H1 (cell line): ENCODE data around the gene ADAD2. TPM values are rescaled to one million over a fixed set of nuclear protein-coding genes. Genes with fewer than 3 reads are reported as not detected.

Source experiments
- CTCF ChIA-PET: fragments of 300-600 bp; sonication (Branson Sonifier 250); formaldehyde crosslinking; loops from one replicate; lab custom pipeline; 2021; ENCODE audit not compliant: partially characterized antibody; lab: Charles Lee
- POLR2A ChIA-PET: fragments of 300-600 bp; sonication (Branson Sonifier 250); formaldehyde crosslinking; loops from one replicate; lab custom pipeline; 2021; ENCODE audit warnings: inconsistent platforms; ENCODE audit not compliant: partially characterized antibody; lab: Charles Lee
- DNase-seq, 2 experiments: peaks; one replicate each; pipeline versions ENCODE4 v3.0.0 to v3.0.0-alpha.2; 2010 to 2022; ENCODE audit warnings: low spot score in 2 of 2, low read depth in 1 of 2, mixed read lengths in 1 of 2
- FAIRE-seq: peaks from 2 replicates; lab custom pipeline; 2011; peaks lifted over from hg19 to GRCh38; lab: Jason Lieb, UNC
- H2AFZ ChIP-seq: 2 replicates; pipeline ENCODE4 v1.8.1; 2012; ENCODE audit warnings: low read length, inconsistent platforms
- H2AK5ac ChIP-seq: 2 replicates; pipeline ENCODE4 v1.6.1; 2013; ENCODE audit warnings: low read depth, low read length
- H2BK120ac ChIP-seq: replicated peaks from 2 replicates; pipeline ENCODE3; 2013; ENCODE audit warnings: low read depth, low read length, inconsistent platforms
- H2BK12ac ChIP-seq: 2 replicates; pipeline ENCODE4 v1.6.1; 2013; ENCODE audit warnings: low read depth, low read length
- H2BK15ac ChIP-seq: 2 replicates; pipeline ENCODE4 v1.6.1; 2013; ENCODE audit warnings: low read length
- H2BK20ac ChIP-seq: 2 replicates; pipeline ENCODE4 v1.6.1; 2013; ENCODE audit warnings: low read length
- H2BK5ac ChIP-seq: 2 replicates; pipeline ENCODE4 v1.6.1; 2013; ENCODE audit warnings: low read depth, low read length
- H3K14ac ChIP-seq: 2 replicates; pipeline ENCODE4 v1.6.1; 2013; ENCODE audit warnings: inconsistent platforms; ENCODE audit not compliant: insufficient read length
- H3K18ac ChIP-seq: 2 replicates; pipeline ENCODE4 v1.6.1; 2013; ENCODE audit warnings: low read length; ENCODE audit errors: extremely low read depth
- H3K23ac ChIP-seq: 2 replicates; pipeline ENCODE4 v1.6.1; 2013; ENCODE audit warnings: inconsistent platforms; ENCODE audit not compliant: insufficient read length
- H3K23me2 ChIP-seq: 2 replicates; pipeline ENCODE4 v1.6.1; 2013; ENCODE audit warnings: low read depth, low read length
- H3K27ac ChIP-seq: 2 replicates; pipeline ENCODE4 v1.6.1; 2011; ENCODE audit warnings: low read depth, low read length, inconsistent platforms
- H3K27me3 ChIP-seq, 4 experiments: replicated peaks in 1 of 4; 1 replicate in 1 of 4; 2 replicates in 3 of 4; pipeline versions ENCODE4 v1.6.1 to v1.8.1; 2011 to 2013; ENCODE audit warnings: low read length in 3 of 4, mild to moderate bottlenecking in 3 of 4, inconsistent platforms in 2 of 4, mixed read lengths in 2 of 4, moderate library complexity in 1 of 4; ENCODE audit not compliant: control insufficient read depth in 3 of 4, insufficient read depth in 3 of 4; ENCODE audit errors: extremely low read depth in 1 of 4
- H3K36me3 ChIP-seq, 4 experiments: 2 replicates each; pipeline versions ENCODE4 v1.6.1 to v1.8.1; 2011 to 2013; ENCODE audit warnings: mild to moderate bottlenecking in 4 of 4, low read length in 3 of 4, moderate library complexity in 2 of 4, control low read depth in 1 of 4, inconsistent platforms in 1 of 4; ENCODE audit not compliant: insufficient read depth in 4 of 4, control insufficient read depth in 2 of 4
- H3K4ac ChIP-seq: replicated peaks from 2 replicates; pipeline ENCODE3; 2013; ENCODE audit warnings: low read length, low read depth, mixed read lengths, inconsistent platforms; ENCODE audit not compliant: insufficient read length
- H3K4me1 ChIP-seq, 4 experiments: replicated peaks in 1 of 4; 1 replicate in 1 of 4; 2 replicates in 3 of 4; pipeline versions ENCODE4 v1.6.1 to v1.8.1; 2011 to 2013; ENCODE audit warnings: low read length in 3 of 4, inconsistent platforms in 2 of 4, mixed read lengths in 1 of 4; ENCODE audit not compliant: insufficient read depth in 4 of 4, control insufficient read depth in 3 of 4
- H3K4me2 ChIP-seq, 2 experiments: 2 replicates each; pipeline versions ENCODE4 v1.6.1 to v1.8.1; 2011 to 2013; ENCODE audit warnings: low read depth in 2 of 2, low read length in 2 of 2, control low read depth in 1 of 2, inconsistent platforms in 1 of 2, mild to moderate bottlenecking in 1 of 2; ENCODE audit not compliant: insufficient read depth in 1 of 2
- H3K4me3 ChIP-seq, 4 experiments: fragments of 200-600, 300-600 bp in 1 of 4; sonication (generic), shearing (Covaris generic), sonication (Bioruptor Twin) in 1 of 4; 2 replicates each; pipeline versions ENCODE4 v1.5.1 to v1.8.1; 2011 to 2016; ENCODE audit warnings: low read length in 4 of 4, low read depth in 3 of 4, control low read depth in 2 of 4, inconsistent platforms in 2 of 4, mild to moderate bottlenecking in 2 of 4, mixed read lengths in 1 of 4, moderate library complexity in 1 of 4; ENCODE audit not compliant: insufficient read depth in 2 of 4; ENCODE audit errors: extremely low read depth in 1 of 4
- H3K56ac ChIP-seq: replicated peaks from 2 replicates; pipeline ENCODE3; 2013; ENCODE audit warnings: low read depth, mild to moderate bottlenecking, mixed read lengths, low read length, inconsistent platforms; ENCODE audit not compliant: insufficient read length
- H3K79me1 ChIP-seq: 2 replicates; pipeline ENCODE4 v1.6.1; 2013; ENCODE audit warnings: low read depth, low read length, control low read depth
- H3K79me2 ChIP-seq, 2 experiments: 2 replicates each; pipeline versions ENCODE4 v1.6.1 to v1.8.1; 2012 to 2013; ENCODE audit warnings: low read length in 2 of 2, mild to moderate bottlenecking in 2 of 2, inconsistent platforms in 1 of 2; ENCODE audit not compliant: insufficient read depth in 2 of 2, control insufficient read depth in 1 of 2
- H3K9ac ChIP-seq, 4 experiments: replicated peaks in 1 of 4; 1 replicate in 1 of 4; 2 replicates in 3 of 4; pipeline versions ENCODE4 v1.6.1 to v1.8.1; 2011 to 2013; ENCODE audit warnings: low read depth in 3 of 4, low read length in 3 of 4, control low read depth in 2 of 4, mild to moderate bottlenecking in 2 of 4, moderate library complexity in 2 of 4, inconsistent platforms in 1 of 4; ENCODE audit errors: extremely low read depth in 1 of 4
- H3K9me3 ChIP-seq, 2 experiments: 2 replicates each; pipeline versions ENCODE4 v1.6.1 to v1.8.1; 2012 to 2013; ENCODE audit warnings: mild to moderate bottlenecking in 2 of 2, moderate library complexity in 2 of 2, control low read depth in 1 of 2, inconsistent platforms in 1 of 2, low read depth in 1 of 2, low read length in 1 of 2, mixed read lengths in 1 of 2; ENCODE audit not compliant: insufficient read depth in 2 of 2
- H4K20me1 ChIP-seq, 2 experiments: replicated peaks in 1 of 2; 2 replicates each; pipeline versions ENCODE3 to v1.8.1; 2011 to 2013; ENCODE audit warnings: inconsistent platforms in 2 of 2, low read length in 2 of 2, mild to moderate bottlenecking in 1 of 2; ENCODE audit not compliant: insufficient read depth in 2 of 2, control insufficient read depth in 1 of 2
- H4K5ac ChIP-seq: 2 replicates; pipeline ENCODE4 v1.6.1; 2013; ENCODE audit warnings: low read length, low read depth, mixed read lengths, inconsistent platforms; ENCODE audit not compliant: insufficient read length
- H4K8ac ChIP-seq: 2 replicates; pipeline ENCODE4 v1.8.0; 2013; ENCODE audit warnings: mild to moderate bottlenecking, moderate library complexity, low read length, inconsistent platforms; ENCODE audit not compliant: insufficient read depth; ENCODE audit errors: extremely low read depth
- H4K91ac ChIP-seq: replicated peaks from 2 replicates; pipeline ENCODE3; 2013; ENCODE audit warnings: low read length, mixed read lengths, inconsistent platforms; ENCODE audit not compliant: insufficient read length
- EZH2 ChIP-seq: fragments of 200-600 bp; sonication (generic); IDR thresholded peaks from 2 replicates; pipeline ENCODE4 v1.7.1; 2012; ENCODE audit warnings: low read depth, mild to moderate bottlenecking, moderate library complexity, low read length, inconsistent platforms; ENCODE audit not compliant: severe bottlenecking
- KDM1A ChIP-seq: fragments of 200-600, 300-600 bp; sonication (generic); IDR thresholded peaks from 2 replicates; pipeline ENCODE4 v1.7.1; 2016; ENCODE audit warnings: mild to moderate bottlenecking, low read length, borderline replicate concordance
- SRF ChIP-seq: IDR thresholded peaks from 2 replicates; pipeline ENCODE4 v1.6.1; 2011; ENCODE audit warnings: mild to moderate bottlenecking, low read depth, low read length, moderate library complexity
- WGBS, 2 experiments: shearing (Covaris generic) in 1 of 2; methylation state at CpG; one replicate each; pipeline versions ENCODE4 v1.1.6 to v1.1.7; 2013 to 2015; ENCODE audit warnings: low lambda C conversion rate in 2 of 2, mixed read lengths in 2 of 2, inconsistent platforms in 1 of 2, low coverage in 1 of 2, missing lambda C conversion rate in 1 of 2; ENCODE audit not compliant: insufficient replicate concordance in 2 of 2, insufficient coverage in 1 of 2, insufficient read length in 1 of 2; ENCODE audit errors: extremely low coverage in 1 of 2, missing lambda C conversion rate in 1 of 2; 5-methylcytosine and 5-hydroxymethylcytosine counted together
- polyA plus RNA-seq, 7 experiments: library from polyadenylated mRNA; depleted of rRNA in 3 of 7; stranded (reverse) in 5 of 7; unstranded in 2 of 7; fragments of >200 nt in 5 of 7; fragments of 200-250 nt in 2 of 7; gene quantifications; 1 replicate in 5 of 7; 2 replicates in 1 of 7; 4 replicates in 1 of 7; pipeline versions ENCODE4 v1.2.1 to v1.2.3, GENCODE V29; 2011 to 2013; ENCODE audit warnings: missing spikeins in 2 of 7, mixed read lengths in 2 of 7
- total RNA-seq: library from RNA; stranded (reverse); fragmentation: NEBNext Ultra II Directional; extraction: Animal tissue kit (Norgen Biotek cat#: 25700); gene quantifications from 2 replicates; pipeline ENCODE4 v1.2.1, GENCODE V29; 2021

Gene ADAD2
- total and polyA plus RNA-seq, 2 of the 8 experiments (the other 6 are each of a cell fraction or from before 2014, with no cell fraction given), result 1.2 to 1.3 TPM

GRCh38 chr16:84165746-84166145 is 25.2 kb upstream of the ADAD2 start:
- H3K4me2 ChIP-seq, result no peak overlapping the region
- no peak overlapping the region for H4K91ac ChIP-seq
- H3K4ac ChIP-seq, result no peak overlapping the region
- H3K23ac ChIP-seq, result no peak overlapping the region
- no peak overlapping the region for H2AFZ ChIP-seq
- no peak overlapping the region for H2BK12ac ChIP-seq
- H3K27ac ChIP-seq, result no peak overlapping the region
- TF ChIP-seq SRF (no peak), EZH2 (no peak), KDM1A (no peak)
- H4K5ac ChIP-seq, result no peak overlapping the region
- H3K4me1 ChIP-seq, result no peaks in the 10 kb centered on the region
- H2BK20ac ChIP-seq, result no peak overlapping the region
- DNase-seq, result no peak
- no peak overlapping the region for H2BK120ac ChIP-seq
- no peaks in the 10 kb centered on the region for H3K79me1 ChIP-seq
- POLR2A ChIA-PET, result interaction anchor here (5.4 kb wide), 1 partner anchor 12 kb away, joined by 35 read pairs; no protein-coding TSS in a partner anchor
- H4K20me1 ChIP-seq, result no peaks in the 10 kb centered on the region
- CTCF ChIA-PET, result interaction anchor here (0.5 to 3.6 kb wide), 5 partner anchors 11 to 447 kb away, joined by 3 to 25 read pairs (median 6); partner anchors contain the start of genes MBTPS1 and TAF1C
- no peak for FAIRE-seq
- H3K36me3 ChIP-seq, result no peaks in the 10 kb centered on the region
- H3K9me3 ChIP-seq, result no peaks in the 10 kb centered on the region
- no peaks in the 10 kb centered on the region; a peak in 1 of 7 replicates for H3K27me3 ChIP-seq
- 82% methylated on average over 7 of the region's 7 CpGs; no CpG with 5 or more reads in 1 of the 2 experiments for WGBS, 2 experiments
- H3K18ac ChIP-seq, result no peak overlapping the region
- no peak overlapping the region for H4K8ac ChIP-seq
- no peak overlapping the region for H3K14ac ChIP-seq
- H2BK15ac ChIP-seq, result no peak overlapping the region
- H2AK5ac ChIP-seq, result no peak overlapping the region
- H3K56ac ChIP-seq, result no peak overlapping the region
- H3K79me2 ChIP-seq, result no peaks in the 10 kb centered on the region
- no peak overlapping the region for H2BK5ac ChIP-seq
- H3K4me3 ChIP-seq, result no peak overlapping the region
- H3K9ac ChIP-seq, result no peak overlapping the region
- peaks cover 2% of the 10 kb centered on the region; the same call in 1 of the 2 replicates for H3K23me2 ChIP-seq
